Activated CD8-positive, alpha-beta memory T cell treated with anti-CD3 and anti-CD28 coated beads, Interleukin-2, amount 10 ng/mL, durations not matched to agents 7 days and 5 days (primary cell): ENCODE measurements around the gene QSOX1. TPM values are rescaled to one million over a fixed set of nuclear protein-coding genes. Genes with fewer than 3 reads are reported as not detected.

Experiments
- ATAC-seq: fragments of 150-1000 bp; cut with Tn5 transposase; one replicate; pipeline ENCODE4 v1.10.0; 2021; ENCODE audit warnings: moderate library complexity
- CTCF ChIA-PET: fragments of 350-600 bp; sonication (Branson Sonifier 250); formaldehyde crosslinking; loops from one replicate; lab custom pipeline; 2021; ENCODE audit warnings: antibody characterized with exemption; lab: Charles Lee
- DNase-seq: peaks from one replicate; pipeline ENCODE4 v3.0.0-alpha.2; 2020
- H3K27ac Mint-ChIP-seq: one replicate; pipeline ENCODE4 v1.8.0; 2021; ENCODE audit warnings: mild to moderate bottlenecking, mixed read lengths
- H3K27me3 Mint-ChIP-seq: one replicate; pipeline ENCODE4 v1.8.0; 2021; ENCODE audit warnings: mixed read lengths
- H3K36me3 Mint-ChIP-seq: one replicate; pipeline ENCODE4 v1.8.0; 2021; ENCODE audit warnings: mild to moderate bottlenecking, mixed read lengths
- H3K4me1 Mint-ChIP-seq: one replicate; pipeline ENCODE4 v1.8.0; 2021; ENCODE audit warnings: mixed read lengths
- H3K4me3 Mint-ChIP-seq: one replicate; pipeline ENCODE4 v1.8.0; 2021; ENCODE audit warnings: mild to moderate bottlenecking, moderate library complexity, mixed read lengths
- H3K9me3 Mint-ChIP-seq: one replicate; pipeline ENCODE4 v1.8.0; 2022; ENCODE audit warnings: low read depth, mixed read lengths
- total RNA-seq, 2 experiments: library from RNA; stranded (reverse); gene quantifications; one replicate each; pipeline ENCODE4 v1.2.3, GENCODE V29; 2021

The QSOX1 gene
- total RNA-seq, 2 experiments from 2014 or later: 25.4 to 35.5 TPM

GRCh38 chr1:180251526-180252305 is 97.0 kb downstream of the QSOX1 start:
- Mint-ChIP-seq H3K36me3 (no peaks in the 10 kb centered on the region), H3K9me3 (no peaks in the 10 kb centered on the region), H3K27me3 (no peaks in the 10 kb centered on the region), H3K4me3 (no peak overlapping the region), H3K4me1 (peaks cover 10% of the 10 kb centered on the region), H3K27ac (no peak overlapping the region)
- ATAC-seq (no peak), DNase-seq (no peak)
- CTCF ChIA-PET: interaction anchor here (1.0 to 3.0 kb wide), 6 partner anchors 34 to 220 kb away, joined by 3 to 25 read pairs (median 4); no protein-coding TSS in a partner anchor

- H3K27ac Mint-ChIP-seq: no peak overlapping the region
- H3K36me3 Mint-ChIP-seq: no peaks in the 10 kb centered on the region
- H3K4me3 Mint-ChIP-seq: no peak overlapping the region
- CTCF ChIA-PET: interaction anchor here (0.6 to 3.0 kb wide), 23 partner anchors 9 to 248 kb away, joined by 3 to 25 read pairs (median 4); no protein-coding TSS in a partner anchor
- DNase-seq (peak; percentile 81), ATAC-seq (peak; percentile 67)
- no peaks in the 10 kb centered on the region for H3K4me1 Mint-ChIP-seq
- no peaks in the 10 kb centered on the region for H3K27me3 Mint-ChIP-seq
- H3K9me3 Mint-ChIP-seq: no peaks in the 10 kb centered on the region
These were observed 98.2 kb downstream of the QSOX1 start for GRCh38 chr1:180252638-180253536.

Other genes with a start within 250 kb of the QSOX1 start
- gene CEP350, start 200.1 kb upstream of the QSOX1 start, total RNA-seq: 10 to 100 TPM; 50.7 to 61.7 TPM
- gene LHX4, start 75.4 kb downstream of the QSOX1 start, total RNA-seq: not detected